Activated T-helper 17 cell treated with anti-CD3 and anti-CD28 coated beads, Interleukin-2, amount 50 U/mL, for 72 hours (primary cell): ENCODE data around the gene TMEM141. TPM values are rescaled to one million over a fixed set of nuclear protein-coding genes. Genes with fewer than 3 reads are reported as not detected.
"Not testable (repeated sequence)": the region's sequence is repeated elsewhere in the genome, so short reads cannot be mapped to it uniquely, and the experiment has no call there.

Experiments
- ATAC-seq: fragments of 150-1000 bp; cut with Tn5 transposase; replicated peaks from 2 replicates; pipeline ENCODE4 v1.10.0; 2021; ENCODE audit warnings: mild to moderate bottlenecking, moderate library complexity
- H3K27ac Mint-ChIP-seq: one replicate; pipeline ENCODE4 v1.8.0; 2022; ENCODE audit warnings: mixed read lengths
- H3K27me3 Mint-ChIP-seq: one replicate; pipeline ENCODE4 v1.8.0; 2022; ENCODE audit warnings: mixed read lengths
- H3K36me3 Mint-ChIP-seq: one replicate; pipeline ENCODE4 v1.8.0; 2022; ENCODE audit warnings: low read depth, mild to moderate bottlenecking, mixed read lengths
- H3K4me1 Mint-ChIP-seq: one replicate; pipeline ENCODE4 v1.8.0; 2022; ENCODE audit warnings: mixed read lengths
- H3K4me3 Mint-ChIP-seq: one replicate; pipeline ENCODE4 v1.8.0; 2022; ENCODE audit warnings: mild to moderate bottlenecking, mixed read lengths
- H3K9me3 Mint-ChIP-seq: one replicate; pipeline ENCODE4 v1.8.0; 2022; ENCODE audit warnings: mixed read lengths
- total RNA-seq, 2 donors: library from RNA; stranded (reverse); gene quantifications; one replicate each; pipeline ENCODE4 v1.2.3, GENCODE V29; 2022

Gene TMEM141
- total RNA-seq, 2 donors from 2014 or later, result 30.1 to 30.7 TPM

DNA sequence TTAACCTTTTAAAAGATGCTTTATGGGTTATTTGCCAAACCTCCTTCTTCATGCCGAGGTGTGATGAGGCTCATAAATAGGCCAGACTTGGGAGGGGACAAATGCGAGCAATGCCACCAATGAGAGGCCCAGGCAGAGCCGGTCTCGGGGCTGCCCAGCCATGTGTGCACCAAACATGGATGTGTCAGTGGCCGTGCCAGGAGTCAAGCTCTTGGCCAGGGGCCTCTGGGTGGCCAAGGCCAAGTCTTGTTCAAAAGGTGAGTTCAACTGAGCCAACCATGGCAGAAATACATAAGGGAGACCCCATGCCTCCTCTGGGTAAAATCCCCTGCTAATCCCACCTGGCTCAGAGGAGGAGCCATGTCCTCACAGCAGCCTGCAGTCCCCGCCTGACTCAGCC lies 16.0 kb upstream of the TMEM141 start:
- Mint-ChIP-seq H3K36me3 (no peaks in the 10 kb centered on the region), H3K4me1 (peaks cover 11% of the 10 kb centered on the region), H3K27me3 (peaks cover 19% of the 10 kb centered on the region), H3K9me3 (no peaks in the 10 kb centered on the region), H3K4me3 (no peak overlapping the region), H3K27ac (no peak overlapping the region)
- no peak for ATAC-seq

DNA sequence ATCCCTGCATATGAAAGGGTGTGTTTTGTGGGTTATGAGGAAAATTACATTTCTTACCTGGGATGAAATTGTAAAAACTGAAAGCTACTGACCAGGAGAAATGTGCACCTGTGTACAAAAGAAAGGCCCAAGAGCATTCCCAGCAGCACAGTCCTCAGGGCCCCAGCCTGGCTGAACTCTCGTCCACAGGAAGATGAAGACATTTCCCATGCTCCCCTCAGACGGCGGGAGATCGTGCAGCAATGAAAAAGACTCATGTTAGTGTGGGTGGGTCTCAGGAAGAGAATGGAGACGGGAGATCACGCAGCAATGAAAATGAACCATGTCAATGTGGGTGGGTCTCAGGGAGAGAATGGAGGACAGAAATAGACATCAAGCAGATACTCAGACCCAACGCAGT lies 14.2 kb upstream of the TMEM141 start:
- no peak for ATAC-seq
- H3K4me3 Mint-ChIP-seq, result no peak overlapping the region
- peaks cover 11% of the 10 kb centered on the region for H3K4me1 Mint-ChIP-seq
- H3K27ac Mint-ChIP-seq, result no peak overlapping the region
- H3K36me3 Mint-ChIP-seq, result no peaks in the 10 kb centered on the region
- H3K27me3 Mint-ChIP-seq, result peaks cover 19% of the 10 kb centered on the region
- no peaks in the 10 kb centered on the region for H3K9me3 Mint-ChIP-seq

DNA sequence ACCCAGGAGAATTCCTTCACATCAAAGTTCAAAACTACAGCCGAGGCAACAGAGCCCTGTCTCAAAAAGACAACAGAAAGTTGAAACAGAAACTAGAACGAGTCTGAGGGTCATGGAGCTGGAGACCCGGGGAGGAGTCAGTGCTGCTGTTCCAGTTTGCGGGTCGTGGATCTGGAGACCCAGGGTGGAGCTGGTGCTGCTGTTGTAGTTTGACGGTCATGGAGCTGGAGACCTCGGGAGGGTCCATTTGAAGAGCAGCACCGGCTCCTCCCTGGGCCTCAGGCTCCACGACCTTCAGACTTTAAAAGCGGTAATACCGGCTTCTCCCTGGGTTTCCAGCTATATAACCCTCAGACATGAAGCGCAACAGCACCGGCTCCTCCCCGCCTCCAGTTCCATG lies 13.8 kb upstream of the TMEM141 start:
- H3K4me3 Mint-ChIP-seq, result no peak overlapping the region
- peaks cover 19% of the 10 kb centered on the region for H3K27me3 Mint-ChIP-seq
- H3K9me3 Mint-ChIP-seq, result no peaks in the 10 kb centered on the region
- ATAC-seq, result no peak
- H3K27ac Mint-ChIP-seq, result no peak overlapping the region
- H3K36me3 Mint-ChIP-seq, result no peaks in the 10 kb centered on the region
- peaks cover 11% of the 10 kb centered on the region for H3K4me1 Mint-ChIP-seq

DNA sequence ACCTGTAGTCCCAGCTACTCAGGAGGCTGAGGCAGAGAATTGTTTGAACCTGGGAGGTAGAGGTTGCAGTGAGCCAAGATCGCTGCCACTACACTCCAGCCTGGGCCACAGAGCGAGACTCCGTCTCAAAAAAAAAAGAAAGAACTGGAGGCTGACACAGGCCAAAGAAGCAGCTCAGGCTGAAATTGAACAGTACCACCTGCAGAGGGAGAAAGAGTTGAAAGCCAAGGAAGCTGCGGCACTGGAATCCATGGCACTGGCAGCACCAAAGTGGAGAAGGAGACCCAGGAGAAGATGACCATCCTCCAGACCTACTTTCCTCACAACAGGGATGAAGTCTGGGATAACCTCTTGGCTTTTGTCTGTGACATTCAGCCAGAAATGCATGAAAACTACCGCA lies 11.3 kb upstream of the TMEM141 start:
- Mint-ChIP-seq H3K36me3 (no peaks in the 10 kb centered on the region), H3K27me3 (peaks cover 19% of the 10 kb centered on the region), H3K27ac (no peak overlapping the region), H3K4me1 (peaks cover 10% of the 10 kb centered on the region), H3K9me3 (no peaks in the 10 kb centered on the region), H3K4me3 (no peak overlapping the region)
- no peak for ATAC-seq

DNA sequence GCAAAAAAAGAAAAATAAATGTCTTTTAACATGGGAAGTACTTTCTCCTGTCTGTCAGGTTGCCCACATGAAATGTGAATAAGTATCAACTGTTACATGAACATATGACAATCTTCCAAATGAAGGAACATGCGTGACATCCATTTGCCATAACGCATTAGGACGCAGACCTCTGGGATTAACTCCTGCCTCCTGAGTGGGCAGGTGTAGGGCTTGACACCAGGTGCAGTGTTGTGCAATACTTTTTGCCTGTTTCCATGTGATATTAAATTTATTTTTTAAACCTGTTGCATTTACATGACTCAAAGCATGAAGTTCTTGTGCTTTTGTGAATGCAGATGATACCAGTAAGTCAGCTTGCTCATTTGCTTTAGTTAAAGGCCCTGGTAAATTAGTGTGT lies 8.7 kb upstream of the TMEM141 start:
- H3K9me3 Mint-ChIP-seq, result no peaks in the 10 kb centered on the region
- H3K27me3 Mint-ChIP-seq, result peaks cover 15% of the 10 kb centered on the region
- no peak for ATAC-seq
- no peak overlapping the region for H3K4me3 Mint-ChIP-seq
- H3K36me3 Mint-ChIP-seq, result no peaks in the 10 kb centered on the region
- H3K4me1 Mint-ChIP-seq, result peaks cover 13% of the 10 kb centered on the region
- H3K27ac Mint-ChIP-seq, result no peak overlapping the region

DNA sequence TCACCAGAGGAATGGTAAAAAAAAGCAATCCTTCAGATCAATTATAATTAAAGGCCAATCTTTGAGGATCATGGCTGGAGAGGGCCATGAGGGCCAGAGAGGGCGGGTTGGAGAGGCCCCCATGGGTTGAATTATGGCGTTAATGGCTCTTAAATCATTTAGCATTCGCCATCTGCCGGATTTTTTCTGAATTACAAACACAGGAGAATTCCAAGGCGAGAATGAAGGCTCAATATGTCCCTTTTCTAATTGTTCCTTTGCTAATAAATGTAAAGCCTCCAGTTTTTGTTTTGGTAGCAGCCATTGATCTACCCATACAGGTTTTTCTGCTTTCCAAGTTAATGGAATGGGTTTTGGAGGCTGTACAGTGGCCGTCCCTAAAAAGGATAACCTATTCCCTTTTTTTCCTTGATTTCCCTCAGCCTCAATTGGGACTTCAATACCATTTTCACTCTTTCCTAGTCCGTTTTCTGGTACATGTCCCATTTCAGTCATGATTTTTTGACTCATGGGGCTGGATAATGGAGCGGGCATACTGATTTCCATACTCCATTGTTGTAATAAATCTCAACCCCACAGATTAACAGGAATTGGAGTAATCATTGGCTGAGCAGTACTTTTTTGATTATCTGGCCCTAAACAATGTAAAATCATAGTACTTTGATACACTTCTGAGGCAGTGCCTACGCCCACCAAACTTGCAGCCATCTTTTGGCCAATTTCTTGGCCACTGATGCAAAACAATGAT lies 6.7 kb upstream of the TMEM141 start:
- no peak overlapping the region for H3K4me3 Mint-ChIP-seq

DNA sequence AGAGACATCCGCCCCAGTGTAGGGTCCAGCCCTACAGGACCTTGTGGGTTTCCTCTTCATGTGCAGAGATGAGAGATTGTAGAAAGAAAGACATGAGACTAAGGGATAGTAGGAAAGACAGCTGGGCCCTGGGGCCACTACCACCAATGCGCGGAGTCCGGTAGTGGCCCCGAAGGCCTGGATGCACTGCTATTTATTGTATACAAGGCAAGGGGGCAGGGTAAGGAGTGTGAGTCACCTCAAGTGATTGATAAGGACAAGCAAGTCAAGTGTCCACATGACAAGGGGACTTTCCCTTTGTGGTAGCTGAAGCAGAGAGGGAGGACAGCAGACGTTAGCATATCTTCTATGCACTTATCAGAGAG lies 6.2 kb upstream of the TMEM141 start:
- H3K27ac Mint-ChIP-seq, result peak overlapping the region; percentile 18
- H3K36me3 Mint-ChIP-seq, result no peaks in the 10 kb centered on the region
- H3K27me3 Mint-ChIP-seq, result no peaks in the 10 kb centered on the region
- H3K4me3 Mint-ChIP-seq, result no peak overlapping the region
- H3K4me1 Mint-ChIP-seq, result peaks cover 18% of the 10 kb centered on the region
- ATAC-seq, result peak; percentile 74
- no peaks in the 10 kb centered on the region for H3K9me3 Mint-ChIP-seq

More for the DNA sequence above, 6.7 kb upstream of the TMEM141 start:
- peak overlapping the region; percentile 18 for H3K27ac Mint-ChIP-seq
- no peak for ATAC-seq
- H3K9me3 Mint-ChIP-seq, result no peaks in the 10 kb centered on the region
- H3K36me3 Mint-ChIP-seq, result no peaks in the 10 kb centered on the region
- peaks cover under 1% of the 10 kb centered on the region for H3K27me3 Mint-ChIP-seq
- H3K4me1 Mint-ChIP-seq, result peaks cover 18% of the 10 kb centered on the region

DNA sequence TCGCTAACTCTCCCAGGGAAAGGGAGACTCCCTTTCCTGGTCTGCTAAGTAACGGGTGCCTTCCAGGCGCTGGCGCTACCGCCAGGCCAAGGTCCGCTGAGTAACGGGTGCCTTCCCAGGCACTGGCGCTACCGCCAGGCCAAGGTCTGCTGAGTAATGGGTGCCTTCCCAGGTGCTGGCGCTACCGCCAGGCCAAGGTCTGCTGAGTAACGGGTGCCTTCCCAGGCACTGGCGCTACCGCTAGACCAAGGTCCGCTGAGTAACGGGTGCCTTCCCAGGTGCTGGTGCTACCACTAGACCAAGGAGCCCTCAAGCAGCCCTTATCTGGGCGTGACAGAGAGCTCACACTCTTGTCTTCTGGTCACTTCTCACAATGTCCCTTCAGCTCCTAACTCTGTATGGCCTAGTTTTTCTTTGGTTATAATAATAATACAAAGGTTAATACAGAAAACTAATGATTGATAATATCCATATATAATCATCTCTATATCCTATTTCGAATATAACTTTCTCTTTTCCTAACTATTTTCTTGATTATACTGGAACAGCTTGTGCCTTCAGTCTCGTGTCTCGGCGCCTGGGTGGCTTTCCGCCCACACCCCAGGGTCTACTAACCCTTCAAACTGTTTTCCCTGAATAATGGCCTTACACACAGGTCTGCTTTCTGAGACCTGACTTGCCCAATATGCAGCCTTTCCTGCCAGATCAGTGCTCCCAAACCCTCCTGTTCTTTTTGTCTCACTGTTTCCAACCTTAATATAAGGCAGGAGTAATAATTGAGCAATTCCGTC lies 5.4 kb upstream of the TMEM141 start:
- not testable (repeated sequence) for ATAC-seq, H3K4me3 Mint-ChIP-seq, H3K9me3 Mint-ChIP-seq, H3K27me3 Mint-ChIP-seq, H3K27ac Mint-ChIP-seq, H3K36me3 Mint-ChIP-seq
- peaks cover 18% of the 10 kb centered on the region for H3K4me1 Mint-ChIP-seq

DNA sequence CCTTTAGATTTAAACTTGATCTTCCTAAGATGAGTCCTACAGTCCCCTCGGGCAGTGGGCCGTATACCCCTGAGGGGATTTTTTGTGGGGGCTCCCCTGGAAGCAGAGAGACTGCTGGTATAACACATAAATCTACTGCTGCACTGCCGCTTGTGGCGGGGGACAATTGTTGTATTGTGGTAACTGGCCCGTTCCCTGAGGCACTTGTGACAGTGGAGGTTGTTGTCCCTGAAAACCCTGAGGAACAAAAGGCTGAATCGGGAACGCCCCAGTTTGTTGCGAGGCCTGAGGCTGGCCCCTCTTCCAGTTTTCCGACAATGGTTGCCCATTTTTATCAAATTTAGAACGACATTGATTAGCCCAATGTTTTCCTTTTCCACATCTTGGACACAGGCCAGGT lies 4.7 kb upstream of the TMEM141 start:
- H3K4me3 Mint-ChIP-seq, result no peak overlapping the region
- no peaks in the 10 kb centered on the region for H3K9me3 Mint-ChIP-seq
- no peak for ATAC-seq
- peaks cover 18% of the 10 kb centered on the region for H3K4me1 Mint-ChIP-seq
- H3K27ac Mint-ChIP-seq, result no peak overlapping the region
- H3K36me3 Mint-ChIP-seq, result no peaks in the 10 kb centered on the region
- H3K27me3 Mint-ChIP-seq, result no peaks in the 10 kb centered on the region

DNA sequence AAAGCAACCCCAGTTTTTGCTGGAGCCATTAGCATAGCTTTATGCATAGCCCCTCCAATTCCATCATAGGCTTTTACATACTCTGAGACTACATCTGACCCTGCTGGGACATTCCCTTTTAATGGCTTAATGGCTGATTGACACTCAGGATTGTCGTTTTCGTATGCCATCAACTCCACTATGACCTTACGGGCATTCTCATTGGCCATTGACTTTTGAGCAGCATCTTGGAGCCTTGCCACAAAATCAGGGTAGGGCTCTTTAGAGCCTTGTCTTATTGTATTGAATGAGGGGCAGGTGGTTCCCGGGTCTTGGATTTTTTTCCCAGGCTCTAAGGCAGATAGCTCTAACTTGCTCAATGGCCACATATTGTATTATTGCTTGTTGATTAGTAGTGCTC lies 4.2 kb upstream of the TMEM141 start:
- not testable (repeated sequence) for ATAC-seq, H3K9me3 Mint-ChIP-seq, H3K27me3 Mint-ChIP-seq, H3K27ac Mint-ChIP-seq, H3K4me3 Mint-ChIP-seq, H3K36me3 Mint-ChIP-seq
- H3K4me1 Mint-ChIP-seq, result peaks cover 18% of the 10 kb centered on the region

DNA sequence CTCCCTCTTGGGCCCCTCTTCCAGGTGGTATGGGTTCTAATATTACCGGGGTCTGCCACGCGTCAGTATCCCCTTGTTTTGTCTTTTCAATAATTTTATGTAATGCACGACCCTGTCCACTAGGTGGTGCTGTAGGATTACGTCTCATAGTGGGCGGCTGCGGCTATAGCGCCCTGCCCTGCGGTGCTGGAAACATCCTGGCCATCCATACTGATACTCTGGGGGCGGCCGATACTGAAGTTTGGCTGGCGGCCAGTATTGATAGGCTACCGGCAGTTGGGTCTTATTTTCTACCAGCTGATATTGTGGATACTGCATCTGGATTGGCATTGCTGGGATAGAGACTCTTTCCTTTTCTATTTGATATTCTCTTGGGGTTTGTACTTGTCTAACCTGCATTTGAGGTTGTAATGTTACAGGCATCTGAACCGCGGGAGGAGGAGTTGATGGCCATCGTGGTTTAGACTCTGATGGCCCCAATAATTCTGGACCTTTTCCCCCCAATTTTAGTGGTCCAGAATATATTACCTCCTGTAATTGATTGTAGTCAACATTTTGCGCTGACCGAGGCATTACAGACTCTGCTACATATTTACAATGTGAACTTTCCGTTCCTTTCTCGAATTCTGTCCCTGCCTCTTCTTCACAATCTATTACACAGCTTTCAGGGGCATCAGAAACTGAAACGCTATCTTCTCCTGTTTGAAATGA lies 3.3 kb upstream of the TMEM141 start:
- H3K27ac Mint-ChIP-seq, result peak overlapping the region; percentile 73
- peak overlapping the region; percentile 69 for H3K4me3 Mint-ChIP-seq
- no peak for ATAC-seq
- no peaks in the 10 kb centered on the region for H3K9me3 Mint-ChIP-seq
- no peaks in the 10 kb centered on the region for H3K36me3 Mint-ChIP-seq
- peaks cover 18% of the 10 kb centered on the region for H3K4me1 Mint-ChIP-seq
- H3K27me3 Mint-ChIP-seq, result no peaks in the 10 kb centered on the region

DNA sequence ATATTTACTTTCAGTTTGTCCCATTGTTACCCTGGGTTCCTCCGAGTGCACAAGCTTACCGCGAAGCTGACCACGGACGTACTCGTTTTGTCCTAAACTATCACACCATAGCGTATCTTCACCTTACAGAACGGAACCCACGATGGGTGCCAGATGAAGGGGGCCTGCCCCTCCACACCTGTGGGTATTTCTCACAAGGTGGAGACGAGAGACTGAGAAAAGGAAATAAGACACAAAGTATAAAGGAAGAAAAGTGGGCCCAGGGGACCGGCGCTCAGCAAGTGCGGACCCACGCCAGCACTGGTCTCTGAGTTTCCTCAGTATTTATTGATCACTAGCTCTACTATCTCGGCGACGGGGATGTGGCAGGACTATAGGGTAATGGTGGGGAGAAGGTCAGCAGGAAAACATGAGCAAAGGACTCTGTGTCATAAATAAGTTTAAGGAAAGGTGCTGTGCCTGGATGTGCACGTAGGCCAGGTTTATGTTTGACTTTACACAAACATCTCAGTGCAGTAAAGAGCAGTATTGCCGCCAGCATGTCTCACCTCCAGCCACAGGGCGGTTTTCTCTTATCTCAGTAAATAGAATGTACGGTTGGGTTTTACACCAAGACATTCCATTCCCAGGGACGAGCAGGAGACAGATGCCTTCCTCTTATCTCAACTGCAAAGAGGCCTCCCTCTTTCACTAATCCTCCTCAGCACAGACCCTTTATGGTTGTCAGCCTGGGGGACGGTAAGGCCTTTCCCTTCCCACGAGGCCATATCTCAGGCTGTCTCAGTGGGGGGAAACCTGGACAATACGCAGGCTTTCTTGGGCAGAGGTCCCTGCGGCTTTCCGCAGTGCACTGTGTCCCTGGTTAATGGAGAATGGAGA lies 2.3 kb upstream of the TMEM141 start:
- ATAC-seq, H3K9me3 Mint-ChIP-seq, H3K36me3 Mint-ChIP-seq, H3K27ac Mint-ChIP-seq, H3K27me3 Mint-ChIP-seq: not testable (repeated sequence)
- Mint-ChIP-seq H3K4me1 (peaks cover 18% of the 10 kb centered on the region), H3K4me3 (peak overlapping the region; percentile 69)

DNA sequence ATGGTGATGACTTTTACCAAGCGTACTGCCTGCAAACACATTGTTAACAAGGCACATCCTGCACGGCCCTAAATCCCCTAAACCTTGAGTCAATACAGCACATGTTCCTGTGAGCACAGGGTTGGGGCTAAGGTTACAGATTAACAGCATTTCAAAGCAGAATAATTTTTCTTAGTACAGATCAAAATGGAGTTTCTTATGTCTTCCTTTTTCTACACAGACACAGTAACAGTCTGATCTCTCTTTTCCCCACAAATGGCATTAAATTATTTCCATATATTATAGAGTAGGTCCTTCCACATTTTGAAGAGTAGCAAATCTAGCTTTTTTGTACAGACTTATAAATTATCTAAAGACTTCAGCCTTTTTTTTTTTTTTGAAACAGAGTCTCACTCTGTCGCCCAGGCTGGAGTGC lies 1.6 kb upstream of the TMEM141 start:
- Mint-ChIP-seq H3K27me3 (no peaks in the 10 kb centered on the region), H3K36me3 (peaks cover 5% of the 10 kb centered on the region), H3K4me1 (peaks cover 18% of the 10 kb centered on the region), H3K4me3 (no peak overlapping the region), H3K9me3 (no peaks in the 10 kb centered on the region), H3K27ac (no peak overlapping the region)
- ATAC-seq, result no peak
